ENCODE results near the gene USP43. TPM values are rescaled to one million over a fixed set of nuclear protein-coding genes. Genes with fewer than 3 reads are reported as not detected.

Gene USP43
- total RNA-seq, 2 donors from 2014 or later: 4.2 to 6.9 TPM

GRCh38 chr17:9703781-9704082, 58.4 kb downstream of the USP43 start:
- DNase-seq (no peak), ATAC-seq (no peak)

GRCh38 chr17:9705745-9706144, 60.4 kb downstream of the USP43 start:
- H3K27ac ChIP-seq: no peak overlapping the region
- 100% methylated on average over 1 of the region's 1 CpG for WGBS, 2 donors
- no peaks in the 10 kb centered on the region for H3K27me3 ChIP-seq
- no peak overlapping the region for H3K4me3 ChIP-seq
- no peaks in the 10 kb centered on the region for H3K4me1 ChIP-seq
- H3K9me3 ChIP-seq: no peaks in the 10 kb centered on the region
- TF ChIP-seq POLR2A (IDR thresholded peaks at IDR 0.05): no peak
- no peak for TF ChIP-seq CTCF (IDR thresholded peaks at IDR 0.05)
- ATAC-seq: no peak
- peaks cover 0 to 4% of the 10 kb centered on the region in 2 donors for H3K36me3 ChIP-seq (replicated peaks in 1 of 2; ENCODE audit: insufficient read depth in 1 of 2, low read depth in 2 of 2)
- intact Hi-C loops (cut with DNase I): no loop called here
- no peak for DNase-seq

More at GRCh38 chr17:9703781-9704082, 58.4 kb downstream of the USP43 start:
- no peaks in the 10 kb centered on the region for H3K9me3 ChIP-seq
- no peak overlapping the region for H3K4me3 ChIP-seq
- intact Hi-C loops (cut with DNase I): no loop called here
- H3K27ac ChIP-seq: no peak overlapping the region
- peaks cover 0 to 4% of the 10 kb centered on the region in 2 donors for H3K36me3 ChIP-seq (replicated peaks in 1 of 2; ENCODE audit: insufficient read depth in 1 of 2, low read depth in 2 of 2)
- H3K27me3 ChIP-seq: no peaks in the 10 kb centered on the region
- H3K4me1 ChIP-seq: no peaks in the 10 kb centered on the region
- WGBS, 2 donors: 80 to 87% methylated on average over 3 of the region's 3 CpGs
- TF ChIP-seq POLR2A (IDR thresholded peaks at IDR 0.05): no peak
- TF ChIP-seq CTCF (IDR thresholded peaks at IDR 0.05): no peak

- ATAC-seq (no peak), DNase-seq (no peak)
- Histone ChIP-seq H3K27ac (no peak overlapping the region), H3K4me3 (no peak overlapping the region), H3K36me3 (replicated peaks in 1 of 2; ENCODE audit: insufficient read depth in 1 of 2, low read depth in 2 of 2) (no peaks in the 10 kb centered on the region), H3K9me3 (no peaks in the 10 kb centered on the region), H3K27me3 (no peaks in the 10 kb centered on the region), H3K4me1 (no peaks in the 10 kb centered on the region)
- intact Hi-C loops (cut with DNase I): no loop called here
- TF ChIP-seq CTCF (IDR thresholded peaks at IDR 0.05) (no peak), POLR2A (IDR thresholded peaks at IDR 0.05) (no peak)
- WGBS, 2 donors: 87 to 95% methylated on average over 4 of the region's 4 CpGs
Observed at GRCh38 chr17:9707948-9708347, 62.6 kb downstream of the USP43 start.

- 82 to 89% methylated on average over 6 of the region's 6 CpGs for WGBS, 2 donors
- no peaks in the 10 kb centered on the region for H3K4me1 ChIP-seq
Observed at GRCh38 chr17:9714801-9715200, 69.5 kb downstream of the USP43 start.

More at GRCh38 chr17:9714801-9715200, 69.5 kb downstream of the USP43 start:
- no peak overlapping the region for H3K4me3 ChIP-seq
- no peaks in the 10 kb centered on the region for H3K36me3 ChIP-seq (replicated peaks in 1 of 2; ENCODE audit: insufficient read depth in 1 of 2, low read depth in 2 of 2)
- no peak overlapping the region for H3K27ac ChIP-seq
- no peaks in the 10 kb centered on the region for H3K9me3 ChIP-seq
- no peak for ATAC-seq
- DNase-seq: no peak
- TF ChIP-seq CTCF (IDR thresholded peaks at IDR 0.05): no peak
- TF ChIP-seq POLR2A (IDR thresholded peaks at IDR 0.05): no peak
- intact Hi-C loops (cut with DNase I): no loop called here
- H3K27me3 ChIP-seq: no peaks in the 10 kb centered on the region

Data from body of pancreas (tissue), 4 donors.